Body of pancreas (tissue), 4 donors: ENCODE data around the gene SLC16A1. TPM values are rescaled to one million over a fixed set of nuclear protein-coding genes. Genes with fewer than 3 reads are reported as not detected.

Source experiments
- ATAC-seq: fragments of 150-250 bp; one replicate; pipeline ENCODE4 v1.9.1; 2016
- DNase-seq, 4 donors: peaks; one replicate each; pipeline ENCODE4 v3.0.0-alpha.2; 2019
- H3K27ac ChIP-seq, 4 donors: fragments of 200-600 bp; sonication (generic); 1 replicate in 3 of 4; 2 replicates in 1 of 4; pipeline versions ENCODE4 v1.5.1 to v1.6.1; 2016 to 2019; ENCODE audit warnings: mild to moderate bottlenecking in 1 of 4, mixed read lengths in 1 of 4, moderate library complexity in 1 of 4
- H3K27me3 ChIP-seq, 2 donors: fragments of 200-600 bp; sonication (generic); one replicate each; pipeline ENCODE4 v1.6.0; 2016; ENCODE audit warnings: mild to moderate bottlenecking in 1 of 2
- H3K36me3 ChIP-seq, 2 donors: fragments of 200-600 bp; sonication (generic); replicated peaks in 1 of 2; 2 replicates each; pipeline ENCODE4 v1.5.1; 2016; ENCODE audit warnings: low read depth in 2 of 2; ENCODE audit not compliant: insufficient read depth in 1 of 2
- H3K4me1 ChIP-seq: fragments of 200-600 bp; sonication (generic); one replicate; pipeline ENCODE4 v1.6.0; 2016
- H3K4me3 ChIP-seq, 2 donors: fragments of 200-600 bp; sonication (generic); 1 replicate in 1 of 2; 2 replicates in 1 of 2; pipeline ENCODE4 v1.5.1; 2016 to 2019
- H3K9me3 ChIP-seq, 3 donors: fragments of 200-600 bp; sonication (generic); 1 replicate in 2 of 3; 2 replicates in 1 of 3; pipeline ENCODE4 v1.5.1; 2016
- POLR2A ChIP-seq, 3 donors: fragments of 450-650 bp; IDR thresholded peaks; one replicate each; pipeline ENCODE4 v1.6.1; 2016; ENCODE audit warnings: antibody characterized with exemption in 3 of 3, mild to moderate bottlenecking in 2 of 3
- WGBS, 2 donors: methylation state at CpG; one replicate each; pipeline ENCODE4 v1.1.5; 2017; 5-methylcytosine and 5-hydroxymethylcytosine counted together
- intact Hi-C: fragments of 100-400 bp; cut with DNase I; formaldehyde crosslinking; loops from one replicate; pipeline ENCODE4 v1.15.1; 2023
- total RNA-seq, 2 donors: library from RNA; depleted of rRNA; stranded (reverse); fragments of >200 nt; gene quantifications; one replicate each; pipeline ENCODE4 v1.1.0, GENCODE V29; 2016
- TF ChIP-seq, protein P1 (sequence below), 7 experiments: fragments of 450-650 bp in 4 of 7; fragments of 200-600 bp in 3 of 7; sonication (generic) in 3 of 7; IDR thresholded peaks; one replicate each; pipeline ENCODE4 v1.5.1; 2016 to 2019; ENCODE audit warnings: antibody characterized with exemption in 7 of 7

Gene SLC16A1
- total RNA-seq, 2 donors from 2014 or later, result 2.9 to 3.3 TPM

DNA sequence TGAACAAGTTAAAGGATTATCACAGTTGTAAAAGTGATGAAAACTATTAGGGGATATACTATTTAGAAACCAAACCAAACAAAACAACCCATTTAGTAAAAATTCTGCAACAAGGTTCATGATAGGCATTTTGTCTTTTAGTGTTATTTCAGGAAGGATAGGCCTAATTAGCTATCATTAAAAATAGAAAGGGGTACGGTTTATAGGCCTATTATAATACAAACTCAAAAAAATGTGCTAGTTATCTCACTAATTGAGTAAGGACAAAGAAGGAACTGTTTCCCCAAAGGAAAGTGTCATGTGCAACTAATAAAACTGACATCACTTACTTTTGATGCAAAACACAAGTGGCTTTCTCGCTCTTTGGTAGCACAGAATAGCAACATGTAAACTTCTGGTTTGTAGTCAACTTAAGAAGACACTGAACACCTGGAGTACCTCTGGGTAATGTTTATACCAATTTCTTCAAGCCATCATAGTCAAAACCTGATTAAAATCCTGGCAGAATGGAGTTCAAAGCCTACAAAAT lies 28.5 kb downstream of the SLC16A1 start:
- Histone ChIP-seq H3K4me3 (no peak overlapping the region), H3K27me3 (no peaks in the 10 kb centered on the region), H3K4me1 (no peaks in the 10 kb centered on the region), H3K9me3 (no peaks in the 10 kb centered on the region), H3K27ac (no peak overlapping the region), H3K36me3 (no peaks in the 10 kb centered on the region)
- no peak for DNase-seq
- 71 to 73% methylated on average over 2 of the region's 2 CpGs for WGBS, 2 donors
- intact Hi-C loops, result no loop called here
- TF ChIP-seq, protein P1, sequence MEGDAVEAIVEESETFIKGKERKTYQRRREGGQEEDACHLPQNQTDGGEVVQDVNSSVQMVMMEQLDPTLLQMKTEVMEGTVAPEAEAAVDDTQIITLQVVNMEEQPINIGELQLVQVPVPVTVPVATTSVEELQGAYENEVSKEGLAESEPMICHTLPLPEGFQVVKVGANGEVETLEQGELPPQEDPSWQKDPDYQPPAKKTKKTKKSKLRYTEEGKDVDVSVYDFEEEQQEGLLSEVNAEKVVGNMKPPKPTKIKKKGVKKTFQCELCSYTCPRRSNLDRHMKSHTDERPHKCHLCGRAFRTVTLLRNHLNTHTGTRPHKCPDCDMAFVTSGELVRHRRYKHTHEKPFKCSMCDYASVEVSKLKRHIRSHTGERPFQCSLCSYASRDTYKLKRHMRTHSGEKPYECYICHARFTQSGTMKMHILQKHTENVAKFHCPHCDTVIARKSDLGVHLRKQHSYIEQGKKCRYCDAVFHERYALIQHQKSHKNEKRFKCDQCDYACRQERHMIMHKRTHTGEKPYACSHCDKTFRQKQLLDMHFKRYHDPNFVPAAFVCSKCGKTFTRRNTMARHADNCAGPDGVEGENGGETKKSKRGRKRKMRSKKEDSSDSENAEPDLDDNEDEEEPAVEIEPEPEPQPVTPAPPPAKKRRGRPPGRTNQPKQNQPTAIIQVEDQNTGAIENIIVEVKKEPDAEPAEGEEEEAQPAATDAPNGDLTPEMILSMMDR (IDR thresholded peaks at IDR 0.05), result no peak
- no peak for TF ChIP-seq POLR2A (IDR thresholded peaks at IDR 0.05)
- no peak for ATAC-seq

DNA sequence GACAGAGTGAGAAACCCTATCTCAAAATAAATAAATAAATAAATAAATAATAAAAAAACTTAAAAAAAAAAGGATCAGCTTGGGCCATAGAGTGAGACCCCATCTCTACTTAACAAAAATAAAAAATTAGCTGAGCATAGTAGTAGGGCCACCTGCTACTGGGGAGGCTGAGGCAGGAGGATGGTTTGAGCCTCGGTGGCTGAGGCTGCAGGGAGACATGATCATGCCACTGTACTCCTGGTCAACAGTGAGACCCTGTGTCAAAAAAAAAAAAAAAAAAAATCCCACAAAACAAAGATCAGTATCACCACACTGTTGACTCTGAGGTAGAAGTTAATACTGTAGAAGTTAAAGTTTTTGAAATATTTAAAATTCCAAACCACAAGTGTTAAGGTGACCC lies 29.1 kb downstream of the SLC16A1 start:
- H3K27me3 ChIP-seq, result no peaks in the 10 kb centered on the region
- ATAC-seq, result no peak
- H3K4me1 ChIP-seq, result no peaks in the 10 kb centered on the region
- H3K36me3 ChIP-seq, result no peaks in the 10 kb centered on the region
- no peak overlapping the region for H3K27ac ChIP-seq
- TF ChIP-seq, protein P1 (IDR thresholded peaks at IDR 0.05), result no peak
- no peak for TF ChIP-seq POLR2A (IDR thresholded peaks at IDR 0.05)
- no peak for DNase-seq
- no peak overlapping the region for H3K4me3 ChIP-seq
- H3K9me3 ChIP-seq, result no peaks in the 10 kb centered on the region
- WGBS, 2 donors, result 81 to 93% methylated on average over 1 of the region's 1 CpG
- intact Hi-C loops, result no loop called here

DNA sequence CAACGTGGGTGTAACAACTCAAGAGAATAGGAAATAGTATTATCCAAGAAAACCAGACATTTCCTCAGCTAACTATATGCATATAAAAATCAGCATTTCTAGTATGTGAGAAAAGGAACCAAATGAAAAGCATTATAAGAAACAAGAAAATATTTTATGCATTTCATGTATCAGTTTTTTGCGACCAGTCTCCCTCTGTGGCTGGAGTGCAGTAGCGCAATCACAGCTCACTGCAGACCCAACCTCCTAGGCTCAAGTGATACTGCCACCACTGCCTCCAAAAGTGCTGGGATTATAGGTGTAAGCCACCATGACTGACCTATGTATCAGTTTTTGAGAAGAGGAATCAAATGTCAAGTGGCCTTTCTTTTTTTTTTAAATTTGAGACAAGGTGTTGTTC lies 31.0 kb downstream of the SLC16A1 start:
- Histone ChIP-seq H3K36me3 (no peaks in the 10 kb centered on the region), H3K27me3 (no peaks in the 10 kb centered on the region), H3K9me3 (no peaks in the 10 kb centered on the region), H3K4me1 (no peaks in the 10 kb centered on the region), H3K4me3 (no peak overlapping the region), H3K27ac (no peak overlapping the region)
- no peak for TF ChIP-seq POLR2A (IDR thresholded peaks at IDR 0.05)
- TF ChIP-seq, protein P1 (IDR thresholded peaks at IDR 0.05), result no peak
- no peak for DNase-seq
- ATAC-seq, result no peak
- WGBS, 2 donors, result 76 to 78% methylated on average over 3 of the region's 3 CpGs
- intact Hi-C loops, result no loop called here

DNA sequence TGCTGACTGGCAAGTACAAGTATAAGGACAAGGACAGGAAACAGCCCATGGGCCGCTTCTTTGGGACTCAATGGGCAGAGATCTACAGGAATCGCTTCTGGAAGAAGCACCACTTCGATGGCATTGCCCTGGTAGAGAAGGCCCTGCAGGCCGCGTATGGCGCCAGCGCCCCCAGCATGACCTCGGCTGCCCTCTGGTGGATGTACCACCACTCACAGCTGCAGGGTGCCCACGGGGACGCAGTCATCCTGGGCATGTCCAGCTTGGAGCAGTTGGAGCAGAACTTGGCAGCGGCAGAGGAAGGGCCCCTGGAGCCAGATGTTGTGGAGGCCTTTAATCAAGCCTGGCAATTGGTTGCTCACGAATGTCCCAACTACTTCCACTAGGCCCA lies 32.0 kb downstream of the SLC16A1 start:
- ATAC-seq (no peak), DNase-seq (no peak)
- intact Hi-C loops, result no loop called here

More for the DNA sequence above, 32.0 kb downstream of the SLC16A1 start:
- no peak overlapping the region for H3K27ac ChIP-seq
- no peaks in the 10 kb centered on the region for H3K4me1 ChIP-seq
- H3K36me3 ChIP-seq, result no peaks in the 10 kb centered on the region
- no peak for TF ChIP-seq POLR2A (IDR thresholded peaks at IDR 0.05)
- TF ChIP-seq, protein P1 (IDR thresholded peaks at IDR 0.05), result no peak
- H3K9me3 ChIP-seq, result no peaks in the 10 kb centered on the region
- WGBS, 2 donors, result 95% methylated on average over 9 to 12 of the region's 12 CpGs
- no peak overlapping the region for H3K4me3 ChIP-seq
- H3K27me3 ChIP-seq, result no peaks in the 10 kb centered on the region
